Gastroesophageal sphincter (tissue), 3 donors: ENCODE results near the gene ZDHHC12.

Source experiments
- EP300 ChIP-seq: sonication (generic); formaldehyde crosslinking; IDR thresholded peaks from one replicate; pipeline ENCODE4 v1.6.1; 2017; ENCODE audit warnings: antibody characterized with exemption, mild to moderate bottlenecking
- POLR2A ChIP-seq, 2 donors: fragments of 450-650 bp; IDR thresholded peaks; one replicate each; pipeline ENCODE4 v1.6.1; 2017; ENCODE audit warnings: antibody characterized with exemption in 2 of 2, mild to moderate bottlenecking in 2 of 2, moderate library complexity in 1 of 2
- POLR2AphosphoS5 ChIP-seq: sonication (generic); formaldehyde crosslinking; IDR thresholded peaks from one replicate; pipeline ENCODE4 v1.6.1; 2017; ENCODE audit warnings: antibody characterized with exemption
- TF ChIP-seq, protein P1 (sequence below), 4 experiments: fragments of 200-600 bp in 2 of 4; fragments of 450-650 bp in 2 of 4; sonication (generic) in 1 of 4; IDR thresholded peaks; one replicate each; pipeline ENCODE4 v1.5.1; 2017 to 2019; ENCODE audit warnings: antibody characterized with exemption in 4 of 4, mild to moderate bottlenecking in 2 of 4, moderate library complexity in 2 of 4

- TF ChIP-seq POLR2AphosphoS5 (no peak), EP300 (no peak), POLR2A (IDR thresholded peaks at IDR 0.05) (no peak)
- TF ChIP-seq, protein P1, sequence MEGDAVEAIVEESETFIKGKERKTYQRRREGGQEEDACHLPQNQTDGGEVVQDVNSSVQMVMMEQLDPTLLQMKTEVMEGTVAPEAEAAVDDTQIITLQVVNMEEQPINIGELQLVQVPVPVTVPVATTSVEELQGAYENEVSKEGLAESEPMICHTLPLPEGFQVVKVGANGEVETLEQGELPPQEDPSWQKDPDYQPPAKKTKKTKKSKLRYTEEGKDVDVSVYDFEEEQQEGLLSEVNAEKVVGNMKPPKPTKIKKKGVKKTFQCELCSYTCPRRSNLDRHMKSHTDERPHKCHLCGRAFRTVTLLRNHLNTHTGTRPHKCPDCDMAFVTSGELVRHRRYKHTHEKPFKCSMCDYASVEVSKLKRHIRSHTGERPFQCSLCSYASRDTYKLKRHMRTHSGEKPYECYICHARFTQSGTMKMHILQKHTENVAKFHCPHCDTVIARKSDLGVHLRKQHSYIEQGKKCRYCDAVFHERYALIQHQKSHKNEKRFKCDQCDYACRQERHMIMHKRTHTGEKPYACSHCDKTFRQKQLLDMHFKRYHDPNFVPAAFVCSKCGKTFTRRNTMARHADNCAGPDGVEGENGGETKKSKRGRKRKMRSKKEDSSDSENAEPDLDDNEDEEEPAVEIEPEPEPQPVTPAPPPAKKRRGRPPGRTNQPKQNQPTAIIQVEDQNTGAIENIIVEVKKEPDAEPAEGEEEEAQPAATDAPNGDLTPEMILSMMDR (IDR thresholded peaks at IDR 0.05), result no peak
Measured at GRCh38 chr9:128707446-128707845, 16.5 kb downstream of the ZDHHC12 start.
